ENCODE measurements around the gene PRDM12.
A peak's percentile ranks its signal among the peaks of the same experiment; 100 is the strongest.

PRDM12 gene

DNA sequence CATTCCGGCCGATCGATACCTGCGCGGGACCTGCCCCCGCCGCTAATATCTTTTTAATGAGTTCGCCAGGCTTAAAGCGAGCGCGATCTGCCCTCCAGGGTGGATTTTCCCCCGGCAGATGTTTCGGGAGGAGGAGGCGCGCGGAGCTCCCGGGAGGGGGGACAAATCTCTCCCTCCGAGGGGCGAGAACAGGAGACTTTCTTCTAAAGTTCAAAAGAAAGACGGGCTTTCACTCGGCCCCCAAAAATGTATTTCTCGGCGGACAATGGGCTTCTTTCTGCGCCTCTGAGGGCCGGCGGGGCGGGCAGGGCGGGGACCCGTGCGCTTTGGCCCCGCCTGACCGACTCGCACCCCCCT is 4.1 kb upstream of the PRDM12 start:
- Histone ChIP-seq H3K36me3 (ENCODE audit: control insufficient read depth, insufficient read depth, low read length) (no peaks in the 10 kb centered on the region), H3K4me1 (ENCODE audit: control insufficient read depth, insufficient read depth, low read length) (peaks cover 19% of the 10 kb centered on the region), H3K4me3 (ENCODE audit: low read depth, low read length) (peak overlapping the region; percentile 48; the same call in 1 of the 2 replicates), H3K27me3 (ENCODE audit: control insufficient read depth, insufficient read depth, low read length) (peaks cover 100% of the 10 kb centered on the region), H3K9me3 (ENCODE audit: control insufficient read depth, insufficient read depth, low read length) (no peaks in the 10 kb centered on the region; the same call in 1 of the 2 replicates), H3K9ac (ENCODE audit: low read depth, low read length) (no peak overlapping the region), H3K27ac (ENCODE audit: low read depth, low read length) (no peak overlapping the region)

DNA sequence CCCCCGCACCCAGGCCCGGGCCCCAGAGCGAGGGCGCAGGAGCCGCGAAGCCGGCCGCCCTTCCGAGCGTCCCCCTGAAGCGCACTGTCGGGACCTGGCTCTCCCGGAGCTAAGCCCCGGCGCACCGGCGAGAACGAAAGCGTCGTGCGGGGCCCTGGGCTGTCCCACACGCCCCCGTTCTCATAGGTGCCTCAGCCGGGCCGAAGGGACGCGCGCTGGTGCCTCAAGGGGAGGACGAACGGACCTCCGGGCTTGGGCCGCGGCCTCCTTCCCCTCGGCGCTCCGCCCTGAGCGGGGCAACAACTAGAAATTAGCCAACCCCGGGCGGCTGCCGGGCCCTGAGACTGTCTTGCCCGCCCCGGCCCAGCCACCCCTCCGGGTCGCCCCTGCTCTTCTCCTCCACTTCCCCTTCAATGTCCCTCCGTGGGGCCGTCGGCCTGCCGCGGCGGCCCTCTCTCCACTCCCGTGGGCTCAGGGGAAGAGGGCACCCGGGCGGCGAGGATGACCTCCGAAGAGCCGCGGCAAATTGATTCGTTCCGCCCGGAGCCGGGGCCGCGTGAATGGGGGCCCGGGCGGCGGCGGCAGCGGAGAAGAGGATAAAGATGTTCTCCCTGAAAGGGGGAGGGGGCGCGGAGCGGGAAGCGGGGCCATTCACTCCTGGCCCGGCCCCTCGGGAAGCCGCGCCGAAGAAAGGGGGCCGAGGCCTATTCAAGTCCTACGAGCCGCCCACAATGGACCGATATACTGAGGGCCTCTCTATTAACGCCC is 3.5 kb upstream of the PRDM12 start:
- Histone ChIP-seq H3K27ac (ENCODE audit: low read depth, low read length) (no peak overlapping the region), H3K4me1 (ENCODE audit: control insufficient read depth, insufficient read depth, low read length) (peaks cover 23% of the 10 kb centered on the region), H3K4me3 (ENCODE audit: low read depth, low read length) (peak overlapping the region; percentile 47; the same call in 1 of the 2 replicates), H3K27me3 (ENCODE audit: control insufficient read depth, insufficient read depth, low read length) (peaks cover 100% of the 10 kb centered on the region), H3K9ac (ENCODE audit: low read depth, low read length) (no peak overlapping the region), H3K36me3 (ENCODE audit: control insufficient read depth, insufficient read depth, low read length) (no peaks in the 10 kb centered on the region), H3K9me3 (ENCODE audit: control insufficient read depth, insufficient read depth, low read length) (no peaks in the 10 kb centered on the region; the same call in 1 of the 2 replicates)

DNA sequence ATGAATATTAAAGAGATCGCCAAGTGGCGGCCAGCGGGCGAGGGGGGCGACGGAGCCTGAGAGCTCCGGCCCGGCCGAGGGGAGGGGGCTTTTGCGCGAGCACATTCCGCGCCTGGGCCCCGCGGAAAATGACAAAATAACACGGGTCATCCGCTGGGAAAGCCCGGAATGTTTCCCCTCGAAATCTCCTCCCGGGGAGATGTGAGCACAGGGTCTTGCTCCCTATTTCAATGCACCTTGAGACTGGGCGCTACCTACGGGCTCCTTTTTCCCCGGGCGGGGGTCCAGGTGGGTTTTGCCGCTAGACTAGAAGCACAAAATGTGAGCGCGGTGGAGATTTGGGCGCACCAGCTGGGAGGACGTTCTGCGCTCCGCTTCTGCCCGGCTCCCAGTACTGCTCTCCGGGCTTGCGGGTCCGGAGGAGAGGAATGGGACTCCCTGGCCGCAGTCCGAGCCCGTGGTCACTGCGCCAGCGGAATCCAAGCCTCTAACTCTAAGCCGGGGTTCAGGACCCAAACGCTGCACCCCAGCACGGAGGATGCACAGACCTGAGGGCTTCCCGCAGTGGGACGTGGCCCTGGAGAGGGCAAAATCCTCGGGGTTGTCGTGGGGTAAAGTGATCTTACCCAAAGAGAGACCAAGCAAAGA is 2.8 kb upstream of the PRDM12 start:
- H3K27ac ChIP-seq (ENCODE audit: low read depth, low read length): no peak overlapping the region
- H3K4me3 ChIP-seq (ENCODE audit: low read depth, low read length): peak overlapping the region; percentile 47
- H3K9me3 ChIP-seq (ENCODE audit: control insufficient read depth, insufficient read depth, low read length): no peaks in the 10 kb centered on the region; the same call in 1 of the 2 replicates
- H3K9ac ChIP-seq (ENCODE audit: low read depth, low read length): no peak overlapping the region
- H3K36me3 ChIP-seq (ENCODE audit: control insufficient read depth, insufficient read depth, low read length): no peaks in the 10 kb centered on the region
- H3K4me1 ChIP-seq (ENCODE audit: control insufficient read depth, insufficient read depth, low read length): peaks cover 29% of the 10 kb centered on the region
- peaks cover 100% of the 10 kb centered on the region for H3K27me3 ChIP-seq (ENCODE audit: control insufficient read depth, insufficient read depth, low read length)

DNA sequence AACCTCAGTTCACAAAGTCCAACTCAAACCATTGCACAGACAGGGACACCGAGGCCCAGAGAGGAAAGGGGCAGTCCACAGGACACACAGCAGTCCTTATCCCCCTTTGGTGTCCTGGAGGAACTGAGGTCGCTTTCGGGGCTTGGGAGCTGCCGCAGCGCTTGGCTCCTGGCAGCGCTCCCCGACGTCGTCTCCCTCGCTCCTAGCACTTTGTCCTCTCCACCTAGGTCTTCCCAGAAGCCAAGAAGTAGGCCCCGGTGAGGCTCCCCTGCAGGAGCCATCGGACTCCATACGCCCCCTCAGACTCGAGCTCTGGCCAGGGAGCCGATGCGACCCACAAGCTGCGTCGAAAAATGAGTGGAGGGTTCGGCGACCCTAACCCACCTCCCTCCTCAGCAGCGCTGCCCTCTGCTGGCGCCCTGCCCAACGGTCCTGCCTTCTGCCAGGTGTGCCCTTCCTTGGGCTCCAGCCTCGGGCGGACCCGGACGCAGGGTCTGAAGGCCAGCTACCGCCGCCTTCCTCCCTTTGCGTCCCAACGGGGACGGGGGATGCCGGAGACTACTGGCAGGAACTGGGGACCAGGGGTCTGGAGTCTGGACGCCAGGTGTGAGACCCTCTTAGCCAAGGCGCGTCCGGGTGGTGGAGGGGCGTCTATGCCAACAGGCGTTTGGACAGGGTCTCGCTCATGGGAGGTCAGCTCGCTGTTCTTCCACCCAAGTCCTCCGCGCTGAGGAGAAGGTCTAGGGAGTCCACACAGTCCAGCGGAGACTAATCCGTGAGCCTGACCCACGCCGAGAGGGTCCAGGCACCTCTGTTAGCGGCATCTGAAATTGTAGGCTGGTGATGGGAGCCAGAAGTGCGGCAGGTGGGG is 2.1 kb upstream of the PRDM12 start:
- Histone ChIP-seq H3K9ac (ENCODE audit: low read depth, low read length) (no peak overlapping the region), H3K4me1 (ENCODE audit: control insufficient read depth, insufficient read depth, low read length) (peaks cover 33% of the 10 kb centered on the region), H3K4me3 (ENCODE audit: low read depth, low read length) (peak overlapping the region; percentile 47; the same call in 1 of the 2 replicates)

DNA sequence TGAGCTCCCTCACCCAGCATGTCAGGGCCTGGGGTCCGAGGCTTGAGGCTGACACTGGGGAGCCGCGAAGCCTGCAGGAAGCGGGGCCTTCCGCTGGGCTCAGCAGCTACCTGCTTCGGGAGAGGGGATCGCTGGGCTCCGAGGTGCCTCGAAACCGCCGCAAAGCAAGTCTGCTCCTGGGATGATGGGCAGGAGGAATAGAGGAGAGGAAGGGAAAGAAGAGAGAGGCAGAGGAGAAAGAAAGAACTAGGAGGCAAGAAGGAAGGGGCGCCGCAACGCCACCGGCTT is 1.5 kb upstream of the PRDM12 start:
- Histone ChIP-seq H3K9me3 (ENCODE audit: control insufficient read depth, insufficient read depth, low read length) (no peaks in the 10 kb centered on the region; the same call in 1 of the 2 replicates), H3K27me3 (ENCODE audit: control insufficient read depth, insufficient read depth, low read length) (peaks cover 100% of the 10 kb centered on the region), H3K36me3 (ENCODE audit: control insufficient read depth, insufficient read depth, low read length) (no peaks in the 10 kb centered on the region), H3K4me3 (ENCODE audit: low read depth, low read length) (peak overlapping the region; percentile 54; the same call in 1 of the 2 replicates), H3K27ac (ENCODE audit: low read depth, low read length) (no peak overlapping the region), H3K9ac (ENCODE audit: low read depth, low read length) (no peak overlapping the region), H3K4me1 (ENCODE audit: control insufficient read depth, insufficient read depth, low read length) (peaks cover 33% of the 10 kb centered on the region)

More for the DNA sequence above, 2.1 kb upstream of the PRDM12 start:
- Histone ChIP-seq H3K27me3 (ENCODE audit: control insufficient read depth, insufficient read depth, low read length) (peaks cover 100% of the 10 kb centered on the region), H3K27ac (ENCODE audit: low read depth, low read length) (no peak overlapping the region), H3K36me3 (ENCODE audit: control insufficient read depth, insufficient read depth, low read length) (no peaks in the 10 kb centered on the region), H3K9me3 (ENCODE audit: control insufficient read depth, insufficient read depth, low read length) (no peaks in the 10 kb centered on the region; the same call in 1 of the 2 replicates)

DNA sequence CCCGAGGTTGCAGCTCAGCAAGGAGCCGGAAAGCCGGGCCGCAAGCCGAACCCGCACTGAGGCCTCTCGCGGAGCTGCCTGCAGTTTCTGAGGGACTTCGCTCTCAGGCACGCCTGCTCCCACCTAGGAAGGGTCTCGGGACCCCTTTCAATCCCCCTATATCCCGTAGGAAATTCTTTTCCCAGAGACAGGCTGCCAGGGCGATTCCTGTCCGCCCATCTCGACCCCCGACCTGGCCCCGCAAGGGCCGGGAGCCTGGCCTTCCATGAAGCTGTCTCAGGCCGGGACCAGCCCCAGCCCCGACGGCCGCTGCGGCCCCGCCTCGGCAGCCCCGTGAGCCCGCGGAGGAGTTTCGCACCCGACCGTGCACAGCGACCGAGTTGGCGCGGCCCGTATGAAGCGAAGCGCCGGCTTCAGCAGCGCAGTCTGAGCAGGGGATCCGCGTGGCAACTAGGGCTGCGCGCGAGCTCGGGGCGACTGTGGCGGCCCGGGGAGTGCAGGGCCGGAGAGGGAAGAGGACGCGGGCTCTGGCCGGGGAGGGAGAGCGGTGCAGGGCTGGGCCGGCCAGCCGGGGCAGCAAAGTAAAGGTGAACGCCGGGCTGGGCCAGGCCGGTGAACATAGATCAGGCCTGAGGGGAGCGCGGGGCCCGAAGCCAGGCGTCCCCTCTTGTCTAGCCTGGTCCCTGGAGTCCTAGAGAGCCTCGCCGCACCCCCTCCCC is 977 bp upstream of the PRDM12 start:
- H3K4me3 ChIP-seq (ENCODE audit: low read depth, low read length): peak overlapping the region; percentile 54
- H3K36me3 ChIP-seq (ENCODE audit: control insufficient read depth, insufficient read depth, low read length): no peaks in the 10 kb centered on the region
- no peaks in the 10 kb centered on the region; the same call in 1 of the 2 replicates for H3K9me3 ChIP-seq (ENCODE audit: control insufficient read depth, insufficient read depth, low read length)
- H3K27ac ChIP-seq (ENCODE audit: low read depth, low read length): no peak overlapping the region
- H3K4me1 ChIP-seq (ENCODE audit: control insufficient read depth, insufficient read depth, low read length): peaks cover 33% of the 10 kb centered on the region
- peaks cover 100% of the 10 kb centered on the region for H3K27me3 ChIP-seq (ENCODE audit: control insufficient read depth, insufficient read depth, low read length)
- H3K9ac ChIP-seq (ENCODE audit: low read depth, low read length): no peak overlapping the region

DNA sequence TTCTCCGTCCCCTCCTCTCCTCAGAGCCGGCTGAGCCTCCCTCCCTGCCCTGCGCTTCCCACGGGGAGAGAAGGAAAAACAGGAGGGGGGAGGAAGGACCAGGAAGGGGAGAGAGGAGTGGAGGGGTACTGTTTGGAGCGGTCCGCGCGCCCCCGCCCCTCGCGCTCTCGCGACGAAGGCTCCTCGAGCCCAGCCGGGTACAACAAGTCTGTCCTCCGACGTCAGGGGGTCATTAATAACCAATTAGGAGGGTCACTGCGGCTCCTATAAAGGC is 480 bp upstream of the PRDM12 start:
- Histone ChIP-seq H3K27me3 (ENCODE audit: control insufficient read depth, insufficient read depth, low read length) (peaks cover 100% of the 10 kb centered on the region), H3K4me3 (ENCODE audit: low read depth, low read length) (peak overlapping the region; percentile 54), H3K4me1 (ENCODE audit: control insufficient read depth, insufficient read depth, low read length) (peaks cover 33% of the 10 kb centered on the region), H3K9ac (ENCODE audit: low read depth, low read length) (no peak overlapping the region), H3K27ac (ENCODE audit: low read depth, low read length) (no peak overlapping the region), H3K36me3 (ENCODE audit: control insufficient read depth, insufficient read depth, low read length) (no peaks in the 10 kb centered on the region), H3K9me3 (ENCODE audit: control insufficient read depth, insufficient read depth, low read length) (no peaks in the 10 kb centered on the region; the same call in 1 of the 2 replicates)

DNA sequence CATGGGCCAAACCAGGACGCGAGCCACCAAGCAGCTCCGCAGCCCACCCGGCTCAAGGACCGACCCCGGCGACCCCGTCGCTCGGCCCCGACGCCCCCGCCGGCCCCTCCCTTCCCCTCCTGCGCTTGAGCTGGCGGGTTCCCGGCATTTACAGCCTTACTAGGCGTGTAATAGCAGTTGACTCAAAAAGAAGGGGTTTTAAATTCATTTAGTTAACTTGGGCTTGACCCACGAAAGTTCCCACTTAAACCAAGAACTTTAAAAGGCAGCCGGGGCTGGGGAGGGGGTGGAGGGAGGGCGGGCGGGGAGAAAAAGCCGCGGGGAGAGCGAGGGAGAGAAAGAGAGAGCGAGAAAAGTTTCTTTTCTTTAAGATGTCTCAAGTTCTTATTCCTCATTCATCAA is 636 bp downstream of the PRDM12 start:
- H3K4me1 ChIP-seq (ENCODE audit: control insufficient read depth, insufficient read depth, low read length): peaks cover 33% of the 10 kb centered on the region
- H3K27me3 ChIP-seq (ENCODE audit: control insufficient read depth, insufficient read depth, low read length): peaks cover 92% of the 10 kb centered on the region
- H3K9ac ChIP-seq (ENCODE audit: low read depth, low read length): no peak overlapping the region
- no peak overlapping the region for H3K27ac ChIP-seq (ENCODE audit: low read depth, low read length)
- H3K36me3 ChIP-seq (ENCODE audit: control insufficient read depth, insufficient read depth, low read length): no peaks in the 10 kb centered on the region
- H3K9me3 ChIP-seq (ENCODE audit: control insufficient read depth, insufficient read depth, low read length): no peaks in the 10 kb centered on the region
- peak overlapping the region; percentile 54; the same call in 1 of the 2 replicates for H3K4me3 ChIP-seq (ENCODE audit: low read depth, low read length)

DNA sequence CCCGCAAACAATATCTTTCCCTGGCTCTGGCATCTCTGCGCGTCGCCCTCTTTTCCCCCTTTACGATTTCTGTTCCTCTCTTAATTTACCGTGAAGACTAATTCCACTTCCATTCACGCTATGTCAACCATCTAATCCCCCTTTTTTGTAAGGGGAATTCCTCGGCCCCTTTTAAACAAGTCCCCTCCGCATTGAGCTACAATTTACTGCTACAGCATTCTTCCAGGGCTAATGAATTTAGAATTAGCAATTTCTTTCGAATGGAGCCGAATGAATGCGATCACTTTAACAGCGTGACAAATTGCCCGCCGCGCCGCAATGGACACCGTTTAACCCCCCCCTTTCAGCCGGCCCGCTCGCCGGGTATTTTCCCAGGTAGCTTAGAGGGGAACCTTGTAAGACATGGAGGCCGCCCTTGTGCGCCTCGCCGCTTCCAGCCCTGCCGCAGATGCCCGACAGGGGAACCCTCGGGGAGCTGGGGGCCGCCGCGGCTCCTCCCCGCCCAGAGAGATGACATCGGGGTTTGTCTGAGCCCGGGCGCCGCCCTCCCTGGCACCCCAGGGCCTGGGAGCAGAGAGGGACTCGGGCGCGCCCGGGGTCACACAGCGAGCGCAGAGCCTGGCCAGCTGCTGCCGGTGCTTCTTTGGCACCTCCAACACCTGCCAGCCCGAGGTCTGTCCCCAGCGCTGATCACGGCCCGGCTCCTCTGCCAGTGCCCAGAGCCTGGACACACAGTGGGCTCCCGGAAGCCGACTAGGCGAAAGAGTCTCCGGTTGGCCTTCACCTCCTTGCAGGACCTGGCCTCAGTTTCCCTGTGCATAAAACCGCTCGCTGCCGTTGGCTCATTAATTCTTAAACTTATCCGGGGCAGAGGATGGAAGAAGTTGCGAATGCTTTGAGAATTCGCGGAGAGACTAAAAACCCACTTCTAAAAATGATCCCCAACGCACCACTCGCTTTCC is 1.3 kb downstream of the PRDM12 start:
- H3K36me3 ChIP-seq (ENCODE audit: control insufficient read depth, insufficient read depth, low read length): no peaks in the 10 kb centered on the region

More for the DNA sequence above, 1.3 kb downstream of the PRDM12 start:
- Histone ChIP-seq H3K9me3 (ENCODE audit: control insufficient read depth, insufficient read depth, low read length) (no peaks in the 10 kb centered on the region), H3K27me3 (ENCODE audit: control insufficient read depth, insufficient read depth, low read length) (peaks cover 87% of the 10 kb centered on the region), H3K4me1 (ENCODE audit: control insufficient read depth, insufficient read depth, low read length) (peaks cover 33% of the 10 kb centered on the region), H3K4me3 (ENCODE audit: low read depth, low read length) (peak overlapping the region; percentile 32), H3K9ac (ENCODE audit: low read depth, low read length) (no peak overlapping the region), H3K27ac (ENCODE audit: low read depth, low read length) (no peak overlapping the region)
